SK-N-SH (cell line): ENCODE measurements around the gene DPP10. TPM values are rescaled to one million over a fixed set of nuclear protein-coding genes. Genes with fewer than 3 reads are reported as not detected.

Experiments
- CTCF ChIA-PET: fragments of 300-600, 350-600 bp; formaldehyde crosslinking; extraction: SDS; loops from one replicate; lab custom pipeline; 2021; lab: Yijun Ruan, JAX
- POLR2A ChIA-PET: fragments of 350-600 bp; sonication (Branson Sonifier 250); formaldehyde crosslinking; extraction: SDS; loops from one replicate; lab custom pipeline; 2020; ENCODE audit warnings: antibody characterized with exemption, inconsistent platforms; lab: Yijun Ruan, JAX
- DNase-seq: peaks from one replicate; pipeline ENCODE4 v3.0.0; 2012
- H2AFZ ChIP-seq: fragments of 200-600 bp; sonication (generic); 2 replicates; pipeline ENCODE4 v1.8.1; 2016; ENCODE audit warnings: antibody characterized with exemption, mild to moderate bottlenecking, low read depth
- H3F3A ChIP-seq: fragments of 200-600 bp; sonication (generic); replicated peaks from 2 replicates; pipeline ENCODE3; 2016; ENCODE audit warnings: antibody characterized with exemption, mild to moderate bottlenecking; ENCODE audit not compliant: insufficient read depth
- H3K27ac ChIP-seq, 2 experiments: fragments of 200-500 bp in 1 of 2; fragments of 200-600 bp in 1 of 2; sonication (Bioruptor generic) in 1 of 2; sonication (generic), shearing (Covaris generic) in 1 of 2; 2 replicates each; pipeline versions ENCODE4 v1.5.1 to v1.6.1; 2014 to 2016; ENCODE audit warnings: low read depth in 2 of 2, inconsistent platforms in 1 of 2, low read length in 1 of 2, mild to moderate bottlenecking in 1 of 2, mixed read lengths in 1 of 2
- H3K27me3 ChIP-seq: fragments of 200-600 bp; sonication (generic), shearing (Covaris generic); 2 replicates; pipeline ENCODE4 v1.6.1; 2016; ENCODE audit warnings: mixed run types; ENCODE audit not compliant: insufficient read depth
- H3K36me3 ChIP-seq, 2 experiments: fragments of 200-500 bp in 1 of 2; fragments of 200-600 bp in 1 of 2; sonication (Bioruptor generic) in 1 of 2; sonication (generic) in 1 of 2; replicated peaks in 1 of 2; 2 replicates each; pipeline versions ENCODE3 to v1.5.1; 2014 to 2016; ENCODE audit warnings: low read length in 1 of 2, mild to moderate bottlenecking in 1 of 2; ENCODE audit not compliant: insufficient read depth in 2 of 2, control insufficient read depth in 1 of 2
- H3K4me1 ChIP-seq, 2 experiments: fragments of 200-500 bp in 1 of 2; fragments of 200-600 bp in 1 of 2; sonication (Bioruptor generic) in 1 of 2; sonication (generic), shearing (Covaris generic) in 1 of 2; 2 replicates each; pipeline versions ENCODE4 v1.5.1 to v1.6.1; 2014 to 2016; ENCODE audit warnings: low read depth in 1 of 2, low read length in 1 of 2, mixed run types in 1 of 2; ENCODE audit not compliant: insufficient read depth in 2 of 2, control insufficient read depth in 1 of 2
- H3K4me2 ChIP-seq: fragments of 200-600 bp; sonication (generic), shearing (Covaris generic); 2 replicates; pipeline ENCODE4 v1.6.1; 2017; ENCODE audit warnings: mixed run types
- H3K4me3 ChIP-seq, 2 experiments: fragments of 200-500 bp in 1 of 2; fragments of 200-600 bp in 1 of 2; sonication (Bioruptor generic) in 1 of 2; sonication (generic), shearing (Covaris generic) in 1 of 2; 2 replicates each; pipeline versions ENCODE4 v1.5.1 to v1.8.1; 2014 to 2016; ENCODE audit warnings: low read depth in 2 of 2, inconsistent platforms in 1 of 2, low read length in 1 of 2, mild to moderate bottlenecking in 1 of 2, mixed read lengths in 1 of 2, moderate library complexity in 1 of 2
- H3K79me2 ChIP-seq: fragments of 200-600 bp; sonication (generic); 2 replicates; pipeline ENCODE4 v1.8.1; 2017; ENCODE audit warnings: mild to moderate bottlenecking; ENCODE audit not compliant: insufficient read depth
- H3K9ac ChIP-seq: fragments of 200-600 bp; sonication (generic); 2 replicates; pipeline ENCODE4 v1.6.1; 2017; ENCODE audit warnings: mixed run types
- H3K9me2 ChIP-seq: fragments of 200-600 bp; sonication (generic); 2 replicates; pipeline ENCODE4 v1.6.1; 2017; ENCODE audit warnings: mixed run types
- H3K9me3 ChIP-seq: fragments of 200-600 bp; sonication (generic); 2 replicates; pipeline ENCODE4 v1.6.1; 2017; ENCODE audit warnings: mixed run types, mild to moderate bottlenecking, moderate library complexity
- H4K20me1 ChIP-seq: fragments of 200-600 bp; sonication (generic); 2 replicates; pipeline ENCODE4 v1.6.1; 2017; ENCODE audit warnings: mild to moderate bottlenecking, mixed run types; ENCODE audit not compliant: insufficient read depth
- CHD2 ChIP-seq: fragments of 150-350 bp; IDR thresholded peaks from 2 replicates; pipeline ENCODE4 v1.6.1; 2018; ENCODE audit warnings: low read length; ENCODE audit not compliant: partially characterized antibody
- ELF1 ChIP-seq: IDR thresholded peaks from 2 replicates; pipeline ENCODE4 v1.4.0; 2012
- EP300 ChIP-seq, 2 experiments: IDR thresholded peaks; 2 replicates each; pipeline versions ENCODE4 v1.4.0 to v1.6.1; 2012; ENCODE audit warnings: borderline replicate concordance in 1 of 2, low read depth in 1 of 2, low read length in 1 of 2
- EZH2phosphoT487 ChIP-seq: fragments of 200-600 bp; sonication (generic); IDR thresholded peaks from 2 replicates; pipeline ENCODE4 v1.6.1; 2017; ENCODE audit warnings: low read depth, mixed run types, mild to moderate bottlenecking, antibody characterized with exemption, moderate library complexity, borderline replicate concordance
- GATA2 ChIP-seq: sonication (generic); formaldehyde crosslinking; IDR thresholded peaks from 2 replicates; pipeline ENCODE4 v1.5.0; 2020; ENCODE audit warnings: mild to moderate bottlenecking, missing genetic modification reagents
- MEF2A ChIP-seq: IDR thresholded peaks from 2 replicates; pipeline ENCODE4 v1.4.0; 2012; ENCODE audit warnings: low read depth, borderline replicate concordance
- MXI1 ChIP-seq: IDR thresholded peaks from 2 replicates; pipeline ENCODE4 v1.6.1; 2012; ENCODE audit warnings: mild to moderate bottlenecking, low read depth, low read length, improper control_type of control experiment
- NFIC ChIP-seq: IDR thresholded peaks from 2 replicates; pipeline ENCODE4 v1.4.0; 2012; ENCODE audit warnings: borderline replicate concordance
- POLR2AphosphoS5 ChIP-seq: IDR thresholded peaks from 2 replicates; pipeline ENCODE4 v1.6.1; 2012; ENCODE audit warnings: low read depth, low read length
- RCOR1 ChIP-seq: fragments of 150-350 bp; IDR thresholded peaks from 2 replicates; pipeline ENCODE4 v1.6.1; 2017; ENCODE audit warnings: antibody characterized with exemption, low read length
- RFX5 ChIP-seq: IDR thresholded peaks from 2 replicates; pipeline ENCODE4 v1.6.1; 2012; ENCODE audit warnings: mild to moderate bottlenecking, improper control_type of control experiment, low read length
- RXRA ChIP-seq: IDR thresholded peaks from 2 replicates; pipeline ENCODE4 v1.4.0; 2012; ENCODE audit warnings: low read depth, mild to moderate bottlenecking, borderline replicate concordance
- SIN3A ChIP-seq: IDR thresholded peaks from 2 replicates; pipeline ENCODE4 v1.6.1; 2012; ENCODE audit warnings: low read depth, mild to moderate bottlenecking, low read length, moderate library complexity, borderline replicate concordance
- TCF12 ChIP-seq: IDR thresholded peaks from 2 replicates; pipeline ENCODE4 v1.4.0; 2012
- YY1 ChIP-seq: IDR thresholded peaks from 2 replicates; pipeline ENCODE4 v1.4.0; 2012; ENCODE audit warnings: low read depth, mild to moderate bottlenecking
- WGBS: methylation state at CpG from one replicate; pipeline ENCODE4 v1.1.6; 2017; ENCODE audit warnings: low lambda C conversion rate; 5-methylcytosine and 5-hydroxymethylcytosine counted together
- polyA plus RNA-seq, 3 experiments: library from polyadenylated mRNA; depleted of rRNA; stranded (reverse); fragments of >200 nt; gene quantifications; 2 replicates each; pipeline ENCODE4 v1.2.3, GENCODE V29; 2012
- TF ChIP-seq, protein P1 (sequence below): fragments of 200-600 bp; sonication (generic); IDR thresholded peaks from 2 replicates; pipeline ENCODE4 v1.6.1; 2017; ENCODE audit warnings: antibody characterized with exemption, mild to moderate bottlenecking, moderate library complexity

DPP10 gene
- polyA plus RNA-seq, 1 of the 3 experiments (the other 2 are of a cell fraction): not detected

DNA sequence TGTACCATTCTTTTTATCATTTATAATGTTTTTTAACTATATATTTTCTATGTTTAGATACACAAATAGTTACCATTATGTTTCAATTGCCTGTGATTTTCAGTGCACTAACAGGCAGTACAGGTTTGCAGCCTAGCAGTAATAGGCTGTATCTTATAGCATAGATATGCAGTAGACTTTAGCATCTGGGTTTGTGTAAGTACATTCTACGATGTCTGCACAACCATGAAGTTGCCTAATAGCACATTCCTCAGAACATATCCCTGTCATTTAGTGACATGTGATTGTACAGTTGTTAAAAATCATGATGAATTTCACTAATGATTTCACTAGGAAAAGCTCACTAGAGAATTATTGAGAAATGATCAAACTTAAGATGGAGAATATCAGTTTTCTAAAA lies 884.6 kb downstream of the DPP10 start:
- Histone ChIP-seq H3K36me3 (no peaks in the 10 kb centered on the region), H3K9me3 (no peaks in the 10 kb centered on the region), H3K27ac (no peak overlapping the region), H3K4me1 (no peaks in the 10 kb centered on the region), H3K9me2 (no peaks in the 10 kb centered on the region), H2AFZ (no peak overlapping the region), H3K79me2 (no peaks in the 10 kb centered on the region), H3F3A (no peaks in the 10 kb centered on the region), H3K27me3 (no peaks in the 10 kb centered on the region), H3K4me2 (no peak overlapping the region), H3K9ac (no peak overlapping the region), H4K20me1 (no peaks in the 10 kb centered on the region), H3K4me3 (no peak overlapping the region)
- DNase-seq: no peak
- TF ChIP-seq RFX5 (no peak), MXI1 (no peak), CHD2 (no peak), MEF2A (no peak), EP300 (IDR thresholded peaks at IDR 0.05; ENCODE audit: borderline replicate concordance in 1 of 2, low read depth in 1 of 2, low read length in 1 of 2) (no peak), RXRA (no peak), GATA2 (CRISPR knock-in tag) (no peak), EZH2phosphoT487 (no peak), POLR2AphosphoS5 (no peak), NFIC (no peak), SIN3A (no peak)
- TF ChIP-seq, protein P1, sequence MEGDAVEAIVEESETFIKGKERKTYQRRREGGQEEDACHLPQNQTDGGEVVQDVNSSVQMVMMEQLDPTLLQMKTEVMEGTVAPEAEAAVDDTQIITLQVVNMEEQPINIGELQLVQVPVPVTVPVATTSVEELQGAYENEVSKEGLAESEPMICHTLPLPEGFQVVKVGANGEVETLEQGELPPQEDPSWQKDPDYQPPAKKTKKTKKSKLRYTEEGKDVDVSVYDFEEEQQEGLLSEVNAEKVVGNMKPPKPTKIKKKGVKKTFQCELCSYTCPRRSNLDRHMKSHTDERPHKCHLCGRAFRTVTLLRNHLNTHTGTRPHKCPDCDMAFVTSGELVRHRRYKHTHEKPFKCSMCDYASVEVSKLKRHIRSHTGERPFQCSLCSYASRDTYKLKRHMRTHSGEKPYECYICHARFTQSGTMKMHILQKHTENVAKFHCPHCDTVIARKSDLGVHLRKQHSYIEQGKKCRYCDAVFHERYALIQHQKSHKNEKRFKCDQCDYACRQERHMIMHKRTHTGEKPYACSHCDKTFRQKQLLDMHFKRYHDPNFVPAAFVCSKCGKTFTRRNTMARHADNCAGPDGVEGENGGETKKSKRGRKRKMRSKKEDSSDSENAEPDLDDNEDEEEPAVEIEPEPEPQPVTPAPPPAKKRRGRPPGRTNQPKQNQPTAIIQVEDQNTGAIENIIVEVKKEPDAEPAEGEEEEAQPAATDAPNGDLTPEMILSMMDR: no peak
- ChIA-PET POLR2A (no interaction called here), CTCF (no interaction called here)
- 5% methylated on average over 1 of the region's 1 CpG for WGBS

DNA sequence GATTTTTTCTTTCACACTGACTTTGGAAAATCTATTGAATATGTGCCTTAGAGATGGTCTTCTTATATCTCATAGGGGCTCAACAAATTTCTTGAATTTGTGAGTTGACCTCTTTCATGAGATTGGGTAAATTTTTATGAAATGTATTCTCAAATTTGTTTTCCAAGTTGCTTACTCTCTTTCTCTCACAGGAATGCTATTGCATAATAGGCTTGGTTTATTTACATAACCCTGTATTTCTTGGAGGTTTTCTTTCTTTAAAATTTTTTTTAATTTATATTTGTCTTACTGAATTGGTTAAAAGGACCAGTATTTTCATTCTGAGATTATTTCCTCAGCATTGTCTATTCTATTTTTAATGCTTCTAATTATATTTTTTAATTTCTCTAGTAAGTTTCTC lies 917.1 kb downstream of the DPP10 start:
- H3K36me3 ChIP-seq: no peaks in the 10 kb centered on the region
- no peaks in the 10 kb centered on the region for H3K9me2 ChIP-seq
- H4K20me1 ChIP-seq: no peaks in the 10 kb centered on the region
- H3K9ac ChIP-seq: no peak overlapping the region
- TF ChIP-seq YY1 (no peak), TCF12 (no peak), ELF1 (no peak), EZH2phosphoT487 (no peak), SIN3A (no peak), POLR2AphosphoS5 (no peak), RCOR1 (no peak)
- no peaks in the 10 kb centered on the region for H3K4me1 ChIP-seq
- H3K27me3 ChIP-seq: no peaks in the 10 kb centered on the region
- no peaks in the 10 kb centered on the region for H3K79me2 ChIP-seq
- H3K9me3 ChIP-seq: no peaks in the 10 kb centered on the region
- no peak for DNase-seq
- H2AFZ ChIP-seq: no peak overlapping the region
- no peak overlapping the region for H3K4me2 ChIP-seq
- POLR2A ChIA-PET: no interaction called here
- no peak overlapping the region for H3K27ac ChIP-seq
- no peak overlapping the region for H3K4me3 ChIP-seq
- CTCF ChIA-PET: no interaction called here
- H3F3A ChIP-seq: no peaks in the 10 kb centered on the region
